Gastrocnemius medialis (tissue), 4 donors: Measurements from ENCODE around the gene CCT6A. TPM values are rescaled to one million over a fixed set of nuclear protein-coding genes. Genes with fewer than 3 reads are reported as not detected.

Experiments used
- ATAC-seq, 2 donors: fragments of 150-250 bp; one replicate each; pipeline ENCODE4 v1.9.1; 2016
- DNase-seq, 2 donors: peaks; one replicate each; pipeline ENCODE4 v3.0.0-alpha.2; 2019
- H3K27ac ChIP-seq, 4 donors: fragments of 200-600 bp; sonication (generic); 1 replicate in 1 of 4; 2 replicates in 3 of 4; pipeline ENCODE4 v1.5.1; 2016 to 2018; ENCODE audit warnings: mild to moderate bottlenecking in 2 of 4, moderate library complexity in 1 of 4
- H3K27me3 ChIP-seq, 3 donors: fragments of 200-600 bp; sonication (generic) in 2 of 3; 1 replicate in 1 of 3; 2 replicates in 2 of 3; pipeline versions ENCODE4 v1.5.1 to v1.6.0; 2016 to 2019; ENCODE audit warnings: mild to moderate bottlenecking in 1 of 3, moderate library complexity in 1 of 3
- H3K36me3 ChIP-seq, 2 donors: fragments of 200-600 bp; sonication (generic) in 1 of 2; one replicate each; pipeline ENCODE4 v1.5.1; 2017 to 2018
- H3K4me1 ChIP-seq, 2 donors: fragments of 200-600 bp; sonication (generic) in 1 of 2; one replicate each; pipeline ENCODE4 v1.5.1; 2016 to 2017; ENCODE audit warnings: mild to moderate bottlenecking in 2 of 2
- H3K4me3 ChIP-seq, 4 donors: fragments of 200-600 bp; sonication (generic) in 3 of 4; 1 replicate in 1 of 4; 2 replicates in 3 of 4; pipeline ENCODE4 v1.5.1; 2016 to 2019; ENCODE audit warnings: mild to moderate bottlenecking in 2 of 4
- H3K9me3 ChIP-seq, 3 donors: fragments of 200-600 bp; sonication (generic) in 2 of 3; 1 replicate in 1 of 3; 2 replicates in 2 of 3; pipeline ENCODE4 v1.5.1; 2016 to 2019
- POLR2A ChIP-seq, 2 donors: fragments of 450-650 bp; IDR thresholded peaks; one replicate each; pipeline ENCODE4 v1.6.1; 2017; ENCODE audit warnings: antibody characterized with exemption in 2 of 2, mild to moderate bottlenecking in 2 of 2, moderate library complexity in 2 of 2
- in situ Hi-C, 4 donors: fragments of 200-750 bp; cut with MboI; loops; one replicate each; pipeline versions ENCODE4 v1.15.0 to v1.8.0; 2017; ENCODE audit warnings: low sequenced_read_pairs in 4 of 4
- intact Hi-C: fragments of 100-400 bp; cut with DNase I; formaldehyde crosslinking; loops from one replicate; pipeline ENCODE4 v1.15.1; 2023; ENCODE audit warnings: low total_unique reads
- total RNA-seq, 4 donors: library from RNA; depleted of rRNA; stranded (reverse); fragments of >200 nt; gene quantifications; one replicate each; pipeline versions ENCODE4 v1.1.0 to v1.2.3, GENCODE V29; 2016
- TF ChIP-seq, protein P1 (sequence below), 5 experiments: fragments of 450-650 bp in 3 of 5; fragments of 200-600 bp in 2 of 5; sonication (generic) in 2 of 5; IDR thresholded peaks in 4 of 5; conservative IDR thresholded peaks in 1 of 5; 1 replicate in 4 of 5; 2 replicates in 1 of 5; pipeline ENCODE4 v1.5.1; 2016 to 2019; ENCODE audit warnings: antibody characterized with exemption in 5 of 5, mild to moderate bottlenecking in 3 of 5, moderate library complexity in 3 of 5

CCT6A gene, protein sequence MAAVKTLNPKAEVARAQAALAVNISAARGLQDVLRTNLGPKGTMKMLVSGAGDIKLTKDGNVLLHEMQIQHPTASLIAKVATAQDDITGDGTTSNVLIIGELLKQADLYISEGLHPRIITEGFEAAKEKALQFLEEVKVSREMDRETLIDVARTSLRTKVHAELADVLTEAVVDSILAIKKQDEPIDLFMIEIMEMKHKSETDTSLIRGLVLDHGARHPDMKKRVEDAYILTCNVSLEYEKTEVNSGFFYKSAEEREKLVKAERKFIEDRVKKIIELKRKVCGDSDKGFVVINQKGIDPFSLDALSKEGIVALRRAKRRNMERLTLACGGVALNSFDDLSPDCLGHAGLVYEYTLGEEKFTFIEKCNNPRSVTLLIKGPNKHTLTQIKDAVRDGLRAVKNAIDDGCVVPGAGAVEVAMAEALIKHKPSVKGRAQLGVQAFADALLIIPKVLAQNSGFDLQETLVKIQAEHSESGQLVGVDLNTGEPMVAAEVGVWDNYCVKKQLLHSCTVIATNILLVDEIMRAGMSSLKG
- 100 to 1,000 TPM in 3 of 4 donors, 10 to 100 TPM in 1; 95.9 to 158 (median 114) TPM for total RNA-seq

DNA sequence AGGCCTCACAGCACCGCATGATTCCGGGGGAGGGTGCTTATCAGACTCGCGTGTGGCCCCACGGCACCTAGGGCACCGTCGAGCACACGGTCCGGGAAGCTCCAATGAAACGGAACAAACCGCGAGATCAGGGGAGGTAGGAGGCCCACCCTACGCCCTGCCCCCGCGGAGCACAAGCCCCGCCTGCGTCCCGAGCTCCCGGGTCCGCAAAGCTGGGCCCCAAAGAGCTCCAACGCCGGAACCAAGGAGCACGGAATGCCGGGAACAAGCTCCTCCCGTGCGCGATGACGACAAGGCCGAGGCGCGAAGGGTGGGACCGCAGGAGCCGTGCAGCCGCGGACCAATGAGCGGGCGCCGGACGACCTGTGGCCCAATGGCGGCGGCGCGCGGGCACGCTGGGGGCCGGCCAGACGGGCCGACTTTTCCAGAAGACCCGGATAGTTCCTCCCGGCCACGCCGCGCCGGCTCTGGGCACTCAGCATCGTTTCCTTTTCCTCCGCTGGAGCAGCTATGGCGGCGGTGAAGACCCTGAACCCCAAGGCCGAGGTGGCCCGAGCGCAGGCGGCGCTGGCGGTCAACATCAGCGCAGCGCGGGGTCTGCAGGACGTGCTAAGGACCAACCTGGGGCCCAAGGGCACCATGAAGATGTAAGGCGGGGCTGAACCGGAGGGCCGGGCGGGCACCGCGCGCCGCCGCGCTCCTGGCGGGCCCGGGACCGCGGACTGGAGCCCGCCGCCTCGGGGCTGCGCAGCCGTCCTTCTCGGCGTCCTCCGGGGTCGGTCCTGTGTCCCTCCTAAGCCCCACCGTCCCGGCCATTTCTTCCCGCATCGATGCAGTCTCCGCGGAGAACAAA lies at the start of gene CCT6A, which contains the start of gene PSPH:
TSS of gene CCT6A (plus strand) at position 427 of the 853 bp plus-strand sequence. CDS start at position 511, 84 bp downstream.
TSS of gene PSPH (minus strand) at position 106 of the 853 bp plus-strand sequence. CDS start 30,232 bp downstream, outside the sequence.
- Histone ChIP-seq H3K4me3 (peak within 1 kb of the TSS; percentile 76 to 86 (median 78)), H3K4me1 (peaks cover 18 to 22% of the 10 kb centered on the region in 2 donors), H3K27me3 (no peaks in the 10 kb centered on the region), H3K9me3 (no peaks in the 10 kb centered on the region), H3K27ac (peak within 1 kb of the TSS; percentile 86 to 95 (median 90)), H3K36me3 (peaks cover 0 to 37% of the 10 kb centered on the region in 2 donors)
- DNase-seq (peak; percentile 96 to 97), ATAC-seq (peak; percentile 96 to 97)
- intact Hi-C loops (loop anchor here (1.0 to 5.0 kb wide), 5 partner anchors 13 to 164 kb away; partner anchors contain the start of genes CHCHD2, NIPSNAP2, SUMF2 and ZNF713), in situ Hi-C loops (loop anchor here in 1 of 4 donors (25.0 kb wide), 3 partner anchors 89 to 1289 kb away; partner anchors contain the start of genes LANCL2, MRPS17, NIPSNAP2 and SEC61G)
- TF ChIP-seq, protein P1, sequence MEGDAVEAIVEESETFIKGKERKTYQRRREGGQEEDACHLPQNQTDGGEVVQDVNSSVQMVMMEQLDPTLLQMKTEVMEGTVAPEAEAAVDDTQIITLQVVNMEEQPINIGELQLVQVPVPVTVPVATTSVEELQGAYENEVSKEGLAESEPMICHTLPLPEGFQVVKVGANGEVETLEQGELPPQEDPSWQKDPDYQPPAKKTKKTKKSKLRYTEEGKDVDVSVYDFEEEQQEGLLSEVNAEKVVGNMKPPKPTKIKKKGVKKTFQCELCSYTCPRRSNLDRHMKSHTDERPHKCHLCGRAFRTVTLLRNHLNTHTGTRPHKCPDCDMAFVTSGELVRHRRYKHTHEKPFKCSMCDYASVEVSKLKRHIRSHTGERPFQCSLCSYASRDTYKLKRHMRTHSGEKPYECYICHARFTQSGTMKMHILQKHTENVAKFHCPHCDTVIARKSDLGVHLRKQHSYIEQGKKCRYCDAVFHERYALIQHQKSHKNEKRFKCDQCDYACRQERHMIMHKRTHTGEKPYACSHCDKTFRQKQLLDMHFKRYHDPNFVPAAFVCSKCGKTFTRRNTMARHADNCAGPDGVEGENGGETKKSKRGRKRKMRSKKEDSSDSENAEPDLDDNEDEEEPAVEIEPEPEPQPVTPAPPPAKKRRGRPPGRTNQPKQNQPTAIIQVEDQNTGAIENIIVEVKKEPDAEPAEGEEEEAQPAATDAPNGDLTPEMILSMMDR (IDR thresholded peaks at IDR 0.05 in 4 of 5, conservative IDR thresholded peaks at IDR 0.05 in 1 of 5): no peak
- TF ChIP-seq POLR2A (IDR thresholded peaks at IDR 0.05): peak; percentile 88

DNA sequence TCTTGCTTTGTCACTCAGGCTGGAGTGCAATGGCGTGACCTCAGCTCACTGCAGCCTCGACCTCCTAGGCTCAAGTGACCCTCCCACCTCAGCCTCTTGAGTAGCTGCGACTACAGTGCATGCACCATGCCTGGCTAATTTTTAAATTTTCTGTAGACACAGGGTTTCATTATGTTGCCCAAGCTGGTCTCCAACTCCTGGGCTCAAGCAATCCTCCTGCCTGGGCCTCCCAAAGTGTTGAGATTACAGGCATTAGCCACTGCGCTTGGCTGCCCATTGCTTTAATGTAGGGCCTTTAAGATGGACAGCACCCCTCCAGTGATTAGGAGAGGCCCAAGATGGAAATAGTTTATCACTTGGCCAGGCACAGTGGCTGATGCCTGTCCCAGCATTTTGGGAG lies 47.8 kb upstream of the CCT6A start:
- ATAC-seq (no peak), DNase-seq (no peak)
- intact Hi-C loops (loop anchor here (1.0 kb wide), 1 partner anchor 71 kb away; no protein-coding TSS in a partner anchor), in situ Hi-C loops (loop anchor here in 1 of 4 donors (10.0 kb wide), 1 partner anchor 71 kb away; no protein-coding TSS in a partner anchor)
- no peaks in the 10 kb centered on the region for H3K4me1 ChIP-seq
- H3K9me3 ChIP-seq: no peaks in the 10 kb centered on the region
- H3K4me3 ChIP-seq: no peak overlapping the region
- no peak for TF ChIP-seq POLR2A (IDR thresholded peaks at IDR 0.05)
- TF ChIP-seq, protein P1 (IDR thresholded peaks at IDR 0.05 in 4 of 5, conservative IDR thresholded peaks at IDR 0.05 in 1 of 5): no peak
- no peaks in the 10 kb centered on the region for H3K27me3 ChIP-seq
- no peak overlapping the region for H3K27ac ChIP-seq
- peaks cover 0 to 13% of the 10 kb centered on the region in 2 donors for H3K36me3 ChIP-seq

DNA sequence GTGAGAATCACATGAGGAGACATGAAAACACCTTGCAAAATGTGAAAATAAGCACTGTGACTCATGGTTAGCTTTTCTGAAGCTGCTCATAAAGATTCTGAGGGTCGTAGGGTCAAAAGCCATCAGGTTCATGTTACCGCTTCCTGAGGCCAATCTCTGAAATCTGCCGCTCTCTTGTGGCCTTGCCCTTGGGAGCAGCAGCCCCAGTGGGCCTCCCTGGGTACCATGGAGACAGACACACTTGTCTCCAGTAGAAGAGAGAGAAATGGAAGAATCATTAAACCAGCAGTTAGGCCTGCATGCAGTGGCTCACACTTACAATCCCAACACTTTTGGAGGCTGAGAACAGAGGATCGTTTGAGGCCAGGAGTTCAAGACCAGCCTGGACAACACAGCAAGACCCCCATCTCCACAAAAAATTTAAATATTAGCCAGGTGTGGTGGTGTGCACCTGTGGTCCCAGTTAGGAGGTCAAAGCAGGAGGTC lies 44.4 kb upstream of the CCT6A start:
- Histone ChIP-seq H3K27me3 (no peaks in the 10 kb centered on the region), H3K36me3 (no peaks in the 10 kb centered on the region), H3K27ac (no peak overlapping the region), H3K9me3 (no peaks in the 10 kb centered on the region), H3K4me3 (no peak overlapping the region), H3K4me1 (no peaks in the 10 kb centered on the region)
- DNase-seq: no peak
- in situ Hi-C loops: loop anchor here in 2 of 4 donors (5.0 to 10.0 kb wide), 2 partner anchors 65 to 68 kb away; no protein-coding TSS in a partner anchor
- no peak for TF ChIP-seq POLR2A (IDR thresholded peaks at IDR 0.05)
- TF ChIP-seq, protein P1 (IDR thresholded peaks at IDR 0.05 in 4 of 5, conservative IDR thresholded peaks at IDR 0.05 in 1 of 5): no peak
- ATAC-seq: no peak
- intact Hi-C loops: no loop called here

DNA sequence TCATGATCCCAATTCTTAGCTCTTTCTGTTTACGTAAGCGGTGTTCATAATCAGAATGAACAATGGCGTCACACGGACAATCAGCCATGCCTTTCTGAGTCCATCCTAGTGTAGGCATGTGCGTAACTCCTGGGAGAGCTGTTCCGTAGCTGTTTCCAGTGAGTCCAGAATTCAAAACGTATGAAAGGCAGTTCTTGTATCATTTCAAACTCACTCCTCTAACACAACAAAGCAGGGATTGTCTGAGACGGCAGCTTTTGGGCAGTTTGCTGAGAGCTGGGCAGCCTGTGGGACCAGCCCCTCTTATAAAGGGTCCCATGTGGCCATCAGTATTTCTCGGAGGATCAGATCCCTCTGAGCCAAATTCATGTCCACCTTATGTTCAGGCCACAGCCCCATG lies 43.7 kb upstream of the CCT6A start:
- no peaks in the 10 kb centered on the region for H3K9me3 ChIP-seq
- no peak overlapping the region for H3K4me3 ChIP-seq
- in situ Hi-C loops (loop anchor here in 2 of 4 donors (5.0 to 10.0 kb wide), 2 partner anchors 64 to 67 kb away; no protein-coding TSS in a partner anchor), intact Hi-C loops (no loop called here)
- no peaks in the 10 kb centered on the region for H3K4me1 ChIP-seq
- no peak overlapping the region for H3K27ac ChIP-seq
- TF ChIP-seq POLR2A (IDR thresholded peaks at IDR 0.05): no peak
- no peaks in the 10 kb centered on the region for H3K27me3 ChIP-seq
- H3K36me3 ChIP-seq: no peaks in the 10 kb centered on the region
- no peak for ATAC-seq
- no peak for DNase-seq
